Chondrocyte (in vitro differentiated cells): ENCODE results near the gene RO60. TPM values are rescaled to one million over a fixed set of nuclear protein-coding genes. Genes with fewer than 3 reads are reported as not detected.
A peak's percentile ranks its signal among the peaks of the same experiment; 100 is the strongest.

Experiments used
- DNase-seq: peaks from one replicate; pipeline ENCODE4 v3.0.0; 2021; ENCODE audit warnings: mixed read lengths, low spot score
- H3K27ac Mint-ChIP-seq: one replicate; pipeline ENCODE4 v1.8.0; 2021; ENCODE audit warnings: mild to moderate bottlenecking, moderate library complexity, mixed read lengths; ENCODE audit not compliant: unreplicated experiment
- H3K27me3 Mint-ChIP-seq: 2 replicates; pipeline ENCODE4 v1.8.0; 2021; ENCODE audit warnings: low read depth, mixed read lengths
- H3K36me3 Mint-ChIP-seq: 2 replicates; pipeline ENCODE4 v1.8.0; 2021; ENCODE audit warnings: low read depth, mixed read lengths
- H3K4me1 Mint-ChIP-seq: 2 replicates; pipeline ENCODE4 v1.8.0; 2021; ENCODE audit warnings: low read depth, mild to moderate bottlenecking, mixed read lengths
- H3K4me3 Mint-ChIP-seq: one replicate; pipeline ENCODE4 v1.8.0; 2021; ENCODE audit warnings: mild to moderate bottlenecking, moderate library complexity, mixed read lengths; ENCODE audit not compliant: unreplicated experiment
- H3K9me3 Mint-ChIP-seq: 2 replicates; pipeline ENCODE4 v1.8.0; 2021; ENCODE audit warnings: low read depth, mixed read lengths
- CTCF ChIP-seq: fragments of 200-600 bp; sonication (generic); IDR thresholded peaks from 2 replicates; pipeline ENCODE4 v1.5.0; 2021; ENCODE audit warnings: antibody characterized with exemption, mild to moderate bottlenecking, moderate library complexity
- total RNA-seq: library from RNA; stranded (reverse); gene quantifications from 3 replicates; pipeline ENCODE4 v1.2.1, GENCODE V29; 2021

Gene RO60
- total RNA-seq, 1 donor from 2014 or later: 91.4 TPM

GRCh38 chr1:193102662-193103061 lies 43.2 kb downstream of the RO60 start:
- DNase-seq: no peak
- Mint-ChIP-seq H3K9me3 (no peaks in the 10 kb centered on the region), H3K27me3 (no peaks in the 10 kb centered on the region), H3K36me3 (peaks cover 1% of the 10 kb centered on the region), H3K27ac (peak overlapping the region; percentile 91), H3K4me3 (no peak overlapping the region), H3K4me1 (peaks cover 30% of the 10 kb centered on the region)
- no peak for TF ChIP-seq CTCF

DNA sequence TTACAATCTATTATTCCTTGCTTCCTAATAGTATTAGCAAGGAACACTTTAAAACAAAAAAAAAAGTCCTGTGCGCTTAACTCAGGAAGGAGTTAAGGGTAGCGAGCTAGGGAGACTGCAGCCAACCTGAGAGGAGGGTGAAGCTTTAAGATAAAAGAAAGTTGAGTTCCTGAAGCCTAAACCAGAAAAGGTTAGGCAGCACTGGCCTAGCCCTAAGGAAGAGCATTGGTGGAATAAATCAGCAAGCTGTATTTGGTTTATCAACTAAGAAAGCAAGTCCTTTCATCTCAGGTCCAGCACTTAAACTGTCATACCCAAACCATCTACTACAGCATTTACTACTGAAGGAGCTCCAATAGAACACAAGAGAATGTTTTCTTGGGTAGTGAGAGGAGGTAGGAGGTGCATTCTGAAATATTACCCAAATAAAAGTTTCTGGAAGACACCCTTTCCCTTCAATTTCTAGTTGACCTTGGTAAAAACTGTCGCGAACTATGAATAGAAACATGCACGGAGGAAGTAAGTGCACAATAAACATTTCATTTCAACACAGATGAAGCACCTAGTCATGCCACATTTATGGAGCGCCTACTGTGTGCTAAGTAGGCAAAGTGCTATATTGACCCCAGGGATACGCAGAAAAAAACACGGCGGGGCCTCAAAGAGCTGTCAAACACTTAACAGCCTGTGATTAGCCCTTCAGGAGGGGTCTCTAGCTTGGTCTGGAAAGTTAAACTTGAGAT lies 44.5 kb downstream of the RO60 start:
- no peaks in the 10 kb centered on the region for H3K9me3 Mint-ChIP-seq
- no peak for TF ChIP-seq CTCF
- peak overlapping the region; percentile 91 for H3K27ac Mint-ChIP-seq
- H3K36me3 Mint-ChIP-seq: no peaks in the 10 kb centered on the region
- H3K4me3 Mint-ChIP-seq: peak overlapping the region; percentile 84
- no peak for DNase-seq
- H3K4me1 Mint-ChIP-seq: peaks cover 30% of the 10 kb centered on the region
- no peaks in the 10 kb centered on the region for H3K27me3 Mint-ChIP-seq

DNA sequence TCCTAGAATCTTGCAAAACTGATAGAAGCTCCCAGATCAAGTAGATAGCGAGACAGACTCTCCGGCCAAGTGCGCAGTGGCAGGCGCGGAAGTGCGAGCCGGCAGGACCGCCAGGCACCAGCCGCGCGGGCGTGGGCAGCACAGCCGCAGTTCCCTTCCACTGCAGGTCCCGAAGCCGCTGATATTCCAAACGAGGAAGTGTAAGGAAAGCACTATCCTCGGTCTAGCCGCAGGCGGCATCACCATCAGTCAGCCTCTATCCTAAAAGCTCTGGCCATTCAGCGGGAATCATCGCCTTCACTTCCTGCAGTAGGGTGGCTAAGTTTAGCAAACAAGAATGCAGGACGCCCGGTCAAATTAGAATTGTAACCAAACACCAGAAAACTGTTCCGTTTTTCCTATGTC lies 45.1 kb downstream of the RO60 start:
- peak overlapping the region; percentile 84 for H3K4me3 Mint-ChIP-seq
- H3K9me3 Mint-ChIP-seq: no peaks in the 10 kb centered on the region
- peaks cover 30% of the 10 kb centered on the region for H3K4me1 Mint-ChIP-seq
- H3K27ac Mint-ChIP-seq: peak overlapping the region; percentile 91
- no peaks in the 10 kb centered on the region for H3K27me3 Mint-ChIP-seq
- DNase-seq: no peak
- no peak for TF ChIP-seq CTCF
- no peaks in the 10 kb centered on the region for H3K36me3 Mint-ChIP-seq

- H3K9me3 Mint-ChIP-seq: no peaks in the 10 kb centered on the region
- peak within 1 kb of the TSS; percentile 84 for H3K4me3 Mint-ChIP-seq
- peaks cover 32% of the 10 kb centered on the region for H3K4me1 Mint-ChIP-seq
- peak; percentile 94 for DNase-seq
- peak within 1 kb of the TSS; percentile 91 for H3K27ac Mint-ChIP-seq
- H3K36me3 Mint-ChIP-seq: no peaks in the 10 kb centered on the region
- peak; percentile 58 for TF ChIP-seq CTCF
- no peaks in the 10 kb centered on the region for H3K27me3 Mint-ChIP-seq
These were observed 45.8 kb downstream of the RO60 start, which contains the start of gene GLRX2 for GRCh38 chr1:193104907-193105820. TSS of gene GLRX2 (minus strand) at chr1:193105414. CDS start at chr1:193105382, 32 bp downstream.

- peaks cover 38% of the 10 kb centered on the region for H3K4me1 Mint-ChIP-seq
- H3K27me3 Mint-ChIP-seq: no peaks in the 10 kb centered on the region
- H3K36me3 Mint-ChIP-seq: no peaks in the 10 kb centered on the region
- no peaks in the 10 kb centered on the region for H3K9me3 Mint-ChIP-seq
- H3K27ac Mint-ChIP-seq: peak overlapping the region; percentile 91
- peak overlapping the region; percentile 84 for H3K4me3 Mint-ChIP-seq
- no peak for TF ChIP-seq CTCF
- DNase-seq: no peak
These were observed 46.4 kb downstream of the RO60 start for GRCh38 chr1:193105821-193106177.
